BLaER1 treated with 17β-estradiol and CSF1 and Interleukin-3, amounts not matched to agents 10 nM and 100 nM (cell line): ENCODE data around the gene BMERB1.

Experiments
- H3K27ac ChIP-seq, 11 experiments: shearing (Covaris generic); formaldehyde crosslinking; 2 replicates each; pipeline ENCODE4 v1.8.1; 2022
- H3K27me3 ChIP-seq, 11 experiments: shearing (Covaris generic); formaldehyde crosslinking; 2 replicates each; pipeline ENCODE4 v1.8.1; 2022
- H3K36me3 ChIP-seq, 11 experiments: shearing (Covaris generic); formaldehyde crosslinking; 2 replicates each; pipeline ENCODE4 v1.8.1; 2022
- H3K4me1 ChIP-seq, 10 experiments: shearing (Covaris generic); formaldehyde crosslinking; 2 replicates each; pipeline ENCODE4 v1.8.1; 2022
- H3K4me2 ChIP-seq, 11 experiments: shearing (Covaris generic); formaldehyde crosslinking; 2 replicates each; pipeline ENCODE4 v1.8.1; 2022
- H3K4me3 ChIP-seq, 10 experiments: shearing (Covaris generic); formaldehyde crosslinking; 2 replicates each; pipeline ENCODE4 v1.8.1; 2022
- H3K9ac ChIP-seq, 11 experiments: shearing (Covaris generic); formaldehyde crosslinking; 2 replicates each; pipeline ENCODE4 v1.8.1; 2022
- H3K9me3 ChIP-seq, 11 experiments: shearing (Covaris generic); formaldehyde crosslinking; replicated peaks in 1 of 11; 2 replicates each; pipeline ENCODE4 v1.8.1; 2022
- H4K20me1 ChIP-seq, 11 experiments: shearing (Covaris generic); formaldehyde crosslinking; 2 replicates each; pipeline ENCODE4 v1.8.1; 2022
- Cebpa-rat ChIP-seq, 11 experiments: shearing (Covaris generic); IDR thresholded peaks; 2 replicates each; pipeline ENCODE4 v1.8.1; 2022

BMERB1 gene

DNA sequence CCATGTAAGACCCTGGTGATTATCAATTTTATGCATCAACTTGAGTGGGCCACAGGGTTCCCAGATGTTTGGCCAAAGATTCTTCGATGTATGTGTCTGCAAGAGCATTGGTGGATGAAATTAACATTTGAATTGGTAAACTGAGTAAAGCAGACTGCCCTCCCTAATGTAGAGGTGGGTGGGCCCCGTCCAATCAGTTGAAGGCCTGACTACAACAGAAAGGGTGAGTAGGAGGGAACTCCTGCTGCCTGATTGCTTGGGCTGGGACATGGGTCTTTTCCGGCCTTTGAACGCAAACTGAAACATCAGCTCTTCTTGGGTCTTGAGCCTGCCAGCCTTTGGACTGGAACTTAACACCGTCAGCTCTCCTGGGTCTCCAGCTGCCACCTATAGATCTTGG lies 90.6 kb downstream of the BMERB1 start:
- H4K20me1 ChIP-seq, result no peaks in the 10 kb centered on the region
- peak overlapping the region in 4 of 11 experiments; percentile 76 to 85 (median 82); a peak in 5 of 22 replicates for H3K4me2 ChIP-seq

GRCh38 chr16:15526097-15526496 lies 91.7 kb downstream of the BMERB1 start:
- no peak for TF ChIP-seq Cebpa-rat (IDR thresholded peaks at IDR 0.05)
- Histone ChIP-seq H3K27me3 (no peaks in the 10 kb centered on the region), H3K4me1 (peaks cover 7 to 43% (median 33%) of the 10 kb centered on the region in 10 experiments), H3K27ac (no peak overlapping the region), H3K9ac (no peak overlapping the region), H3K4me2 (no peak overlapping the region), H3K36me3 (peaks cover 0 to 6% (median 0%) of the 10 kb centered on the region in 11 experiments; a peak in 2 of 22 replicates), H3K9me3 (peaks cover 0 to 15% (median 0%) of the 10 kb centered on the region in 11 experiments; a peak in 9 of 22 replicates), H4K20me1 (no peaks in the 10 kb centered on the region), H3K4me3 (no peak overlapping the region)

More for the DNA sequence above, 90.6 kb downstream of the BMERB1 start:
- Histone ChIP-seq H3K27ac (no peak overlapping the region), H3K9me3 (peaks cover 0 to 7% (median 0%) of the 10 kb centered on the region in 11 experiments; a peak in 2 of 22 replicates), H3K4me1 (peaks cover 19 to 55% (median 44%) of the 10 kb centered on the region in 10 experiments), H3K4me3 (peak overlapping the region in 1 of 10 experiments; percentile 48; a peak in 1 of 20 replicates), H3K27me3 (no peaks in the 10 kb centered on the region), H3K9ac (no peak overlapping the region), H3K36me3 (no peaks in the 10 kb centered on the region)
- no peak for TF ChIP-seq Cebpa-rat (IDR thresholded peaks at IDR 0.05)

DNA sequence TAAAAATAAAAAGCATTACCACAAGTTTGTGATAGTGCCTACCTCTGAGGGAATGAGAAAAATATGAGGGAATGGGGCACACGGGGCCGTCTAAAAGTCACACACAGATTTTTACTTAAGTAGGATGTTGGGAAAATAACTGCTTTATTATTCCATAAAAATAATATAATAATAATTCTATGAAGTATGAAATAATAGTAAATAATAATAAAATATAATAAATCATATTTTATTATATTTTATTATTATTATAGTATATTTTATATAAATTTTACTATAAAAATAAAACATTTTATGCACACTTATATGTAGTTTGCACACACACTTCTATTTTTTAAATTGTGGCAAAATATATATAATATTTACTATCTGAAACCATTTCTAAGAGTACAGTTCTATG lies 92.3 kb downstream of the BMERB1 start:
- Histone ChIP-seq H3K9me3 (peaks cover 0 to 21% (median 0%) of the 10 kb centered on the region in 11 experiments; a peak in 9 of 22 replicates), H4K20me1 (no peaks in the 10 kb centered on the region), H3K4me2 (no peak overlapping the region), H3K36me3 (peaks cover 0 to 7% (median 0%) of the 10 kb centered on the region in 11 experiments; a peak in 2 of 22 replicates), H3K27me3 (no peaks in the 10 kb centered on the region), H3K4me1 (peaks cover under 1 to 37% (median 27%) of the 10 kb centered on the region in 10 experiments), H3K27ac (no peak overlapping the region), H3K9ac (no peak overlapping the region), H3K4me3 (no peak overlapping the region)
- no peak for TF ChIP-seq Cebpa-rat (IDR thresholded peaks at IDR 0.05)

DNA sequence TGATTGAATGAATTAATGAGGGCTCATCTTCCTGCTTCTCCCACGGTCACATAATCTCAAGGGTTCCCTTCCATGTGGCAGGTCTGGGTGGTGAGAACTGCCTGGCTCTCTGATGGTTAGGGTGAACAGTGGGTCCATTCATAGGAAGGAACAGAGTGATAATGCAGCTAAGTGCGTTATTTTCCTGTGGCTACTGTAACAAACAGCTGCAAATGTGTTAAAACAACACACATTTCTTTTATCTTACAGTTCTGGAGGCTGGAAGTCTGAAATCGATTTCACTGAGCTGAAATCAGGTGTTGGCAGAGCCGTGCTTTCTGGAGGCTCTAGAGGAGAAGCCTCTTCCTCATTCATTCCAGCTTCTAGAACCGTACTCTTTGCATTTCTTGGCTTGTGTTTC lies 95.3 kb downstream of the BMERB1 start:
- no peak overlapping the region for H3K27ac ChIP-seq

GRCh38 chr16:15530085-15530484 lies 95.7 kb downstream of the BMERB1 start:
- TF ChIP-seq Cebpa-rat (IDR thresholded peaks at IDR 0.05), result no peak
- Histone ChIP-seq H4K20me1 (no peaks in the 10 kb centered on the region), H3K4me3 (no peak overlapping the region), H3K27ac (no peak overlapping the region), H3K4me2 (no peak overlapping the region), H3K4me1 (peaks cover 7 to 15% (median 10%) of the 10 kb centered on the region in 10 experiments), H3K9me3 (peaks cover 0 to 26% (median 0%) of the 10 kb centered on the region in 11 experiments; a peak in 9 of 22 replicates), H3K9ac (no peak overlapping the region), H3K27me3 (no peaks in the 10 kb centered on the region), H3K36me3 (peaks cover 0 to 7% (median 0%) of the 10 kb centered on the region in 11 experiments; a peak in 3 of 22 replicates)

More for the DNA sequence above, 95.3 kb downstream of the BMERB1 start:
- no peaks in the 10 kb centered on the region for H3K27me3 ChIP-seq
- TF ChIP-seq Cebpa-rat (IDR thresholded peaks at IDR 0.05), result no peak
- H4K20me1 ChIP-seq, result no peaks in the 10 kb centered on the region
- no peak overlapping the region for H3K4me2 ChIP-seq
- H3K36me3 ChIP-seq, result peaks cover 0 to 7% (median 0%) of the 10 kb centered on the region in 11 experiments; a peak in 2 of 22 replicates
- H3K4me3 ChIP-seq, result no peak overlapping the region
- peaks cover 7 to 19% (median 10%) of the 10 kb centered on the region in 10 experiments for H3K4me1 ChIP-seq
- H3K9me3 ChIP-seq, result peaks cover 0 to 22% (median 0%) of the 10 kb centered on the region in 11 experiments; a peak in 9 of 22 replicates
- H3K9ac ChIP-seq, result no peak overlapping the region

GRCh38 chr16:15532825-15533224 lies 98.4 kb downstream of the BMERB1 start:
- TF ChIP-seq Cebpa-rat (IDR thresholded peaks at IDR 0.05), result no peak
- H3K9me3 ChIP-seq, result peaks cover 0 to 34% (median 0%) of the 10 kb centered on the region in 11 experiments; a peak in 9 of 22 replicates
- no peak overlapping the region for H3K27ac ChIP-seq
- no peaks in the 10 kb centered on the region for H4K20me1 ChIP-seq
- H3K9ac ChIP-seq, result no peak overlapping the region
- peaks cover 0 to 7% (median 0%) of the 10 kb centered on the region in 11 experiments; a peak in 3 of 22 replicates for H3K36me3 ChIP-seq
- H3K27me3 ChIP-seq, result no peaks in the 10 kb centered on the region
- no peak overlapping the region for H3K4me3 ChIP-seq
- peak overlapping the region in 10 of 11 experiments; percentile 2 to 60 (median 46); a peak in 17 of 22 replicates for H3K4me2 ChIP-seq
- peaks cover 7 to 11% (median 9%) of the 10 kb centered on the region in 10 experiments for H3K4me1 ChIP-seq

DNA sequence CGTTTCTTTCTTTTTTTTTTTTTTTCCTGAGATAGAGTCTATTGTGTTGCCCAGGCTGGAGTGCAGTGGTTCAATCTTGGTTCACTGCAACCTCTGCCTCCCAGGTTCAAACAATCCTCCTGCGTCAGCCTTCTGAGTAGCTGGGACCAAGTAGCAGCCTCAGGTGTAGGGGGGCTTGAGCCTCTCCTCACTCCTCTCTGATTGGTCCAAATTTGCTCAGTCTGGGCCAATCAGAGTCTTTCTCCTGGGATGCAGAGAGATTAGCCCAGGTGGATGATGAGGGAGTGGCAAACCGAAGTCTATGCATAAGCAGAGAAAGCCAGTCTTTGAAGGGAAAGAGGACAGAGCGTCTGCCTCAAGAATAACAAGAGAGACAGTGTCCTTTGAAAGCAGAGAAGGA lies 99.0 kb downstream of the BMERB1 start:
- H3K4me1 ChIP-seq, result peaks cover 7 to 11% (median 9%) of the 10 kb centered on the region in 10 experiments
- no peak overlapping the region for H3K4me3 ChIP-seq
- peak overlapping the region; percentile 2 to 60 (median 44); a peak in 19 of 22 replicates for H3K4me2 ChIP-seq
- TF ChIP-seq Cebpa-rat (IDR thresholded peaks at IDR 0.05), result no peak
- peaks cover 0 to 34% (median 0%) of the 10 kb centered on the region in 11 experiments; a peak in 9 of 22 replicates for H3K9me3 ChIP-seq
- H4K20me1 ChIP-seq, result no peaks in the 10 kb centered on the region
- H3K36me3 ChIP-seq, result peaks cover 0 to 7% (median 0%) of the 10 kb centered on the region in 11 experiments; a peak in 3 of 22 replicates
- H3K27me3 ChIP-seq, result no peaks in the 10 kb centered on the region
- no peak overlapping the region for H3K9ac ChIP-seq
- no peak overlapping the region for H3K27ac ChIP-seq

GRCh38 chr16:15535772-15536171 lies 101.4 kb downstream of the BMERB1 start:
- Histone ChIP-seq H3K36me3 (peaks cover 0 to 5% (median 0%) of the 10 kb centered on the region in 11 experiments; a peak in 3 of 22 replicates), H3K9me3 (peaks cover 0 to 29% (median 0%) of the 10 kb centered on the region in 11 experiments; a peak in 9 of 22 replicates), H3K27ac (no peak overlapping the region), H3K4me1 (peaks cover 8 to 15% (median 12%) of the 10 kb centered on the region in 10 experiments), H3K9ac (no peak overlapping the region), H4K20me1 (no peaks in the 10 kb centered on the region), H3K27me3 (no peaks in the 10 kb centered on the region), H3K4me3 (no peak overlapping the region), H3K4me2 (no peak overlapping the region)
- no peak for TF ChIP-seq Cebpa-rat (IDR thresholded peaks at IDR 0.05)

DNA sequence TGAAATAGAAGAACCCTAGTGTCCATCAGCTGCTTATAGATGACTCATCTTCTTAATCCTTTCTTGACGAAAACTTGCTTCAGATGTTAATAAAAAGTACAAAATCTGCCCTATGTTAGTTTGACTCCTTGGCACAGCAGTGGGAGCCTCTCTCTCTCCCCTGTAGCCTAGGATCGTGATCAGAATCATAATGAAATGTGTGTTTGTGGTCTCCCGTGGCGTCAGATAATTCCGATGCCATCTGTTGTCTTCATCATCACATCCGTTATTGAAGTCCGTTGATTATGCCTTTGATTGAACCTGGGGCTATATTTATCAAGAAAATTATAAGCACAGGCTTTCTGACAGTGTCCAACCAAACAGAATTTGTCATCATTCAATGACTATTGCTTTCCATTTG lies 102.5 kb downstream of the BMERB1 start:
- peaks cover 0 to 19% (median 0%) of the 10 kb centered on the region in 11 experiments; a peak in 5 of 22 replicates for H3K9me3 ChIP-seq
- H4K20me1 ChIP-seq, result no peaks in the 10 kb centered on the region
- no peak overlapping the region for H3K9ac ChIP-seq
- peaks cover 8 to 18% (median 13%) of the 10 kb centered on the region in 10 experiments for H3K4me1 ChIP-seq
- no peaks in the 10 kb centered on the region for H3K27me3 ChIP-seq
- H3K4me2 ChIP-seq, result no peak overlapping the region
- no peaks in the 10 kb centered on the region; a peak in 1 of 22 replicates for H3K36me3 ChIP-seq
- TF ChIP-seq Cebpa-rat (IDR thresholded peaks at IDR 0.05), result no peak
- no peak overlapping the region for H3K27ac ChIP-seq
- no peak overlapping the region for H3K4me3 ChIP-seq
